HPDE6-E6E7 (cell line): ENCODE measurements around the gene S1PR3.

Source experiments
- DNase-seq: peaks from one replicate; pipeline ENCODE4 v3.0.0; 2011; ENCODE audit warnings: missing footprints; ENCODE audit errors: extremely low spot score

The S1PR3 gene

GRCh38 chr9:89038382-89039103, 47.3 kb downstream of the S1PR3 start:
- DNase-seq, result no peak

GRCh38 chr9:89039104-89039465, 47.8 kb downstream of the S1PR3 start:
- DNase-seq, result no peak

- no peak for DNase-seq
Measured at GRCh38 chr9:89039664-89040063, 48.4 kb downstream of the S1PR3 start.

GRCh38 chr9:89042984-89043383, 51.7 kb downstream of the S1PR3 start:
- no peak for DNase-seq

DNA sequence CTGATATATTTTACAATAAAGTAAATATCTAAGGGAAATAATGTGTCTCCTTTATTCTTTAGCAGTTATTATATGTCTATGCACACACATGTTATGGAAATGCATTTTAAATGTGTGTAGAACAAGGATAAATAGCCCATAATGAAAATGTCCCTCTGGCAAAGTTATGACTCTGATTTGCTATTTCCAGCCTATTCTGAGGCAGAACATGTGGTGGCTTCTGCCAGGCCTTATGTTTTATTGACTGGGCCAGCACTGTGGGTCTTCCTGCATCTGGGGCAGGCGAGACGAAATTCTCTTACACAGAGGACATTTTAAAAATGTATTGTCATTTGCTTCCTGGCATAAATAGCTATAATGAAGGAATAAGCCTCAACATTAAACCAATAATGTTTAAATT, 52.8 kb downstream of the S1PR3 start:
- DNase-seq, result no peak

GRCh38 chr9:89044881-89045280, 53.6 kb downstream of the S1PR3 start:
- DNase-seq, result no peak

DNA sequence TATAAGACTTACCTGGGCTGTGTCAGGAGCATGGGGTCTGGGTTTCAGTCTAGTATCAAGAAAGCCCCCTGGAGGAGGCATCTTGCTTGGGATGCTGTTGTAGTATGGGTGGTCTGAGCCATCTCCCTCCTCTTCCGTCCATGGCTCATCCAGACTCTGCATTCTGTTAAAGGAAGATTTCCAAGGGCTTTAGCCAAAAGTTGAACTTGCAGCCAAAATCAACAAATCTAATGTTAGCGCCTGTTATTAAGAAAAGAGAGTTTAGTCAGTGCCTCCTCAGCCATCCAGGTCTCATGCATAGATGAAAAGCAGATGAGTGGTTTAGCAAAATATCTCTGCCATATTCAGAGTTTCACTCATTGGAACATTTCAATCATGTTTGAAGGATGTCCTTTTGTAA, 55.6 kb downstream of the S1PR3 start:
- DNase-seq, result no peak

- no peak for DNase-seq
Measured at GRCh38 chr9:89047667-89048066, 56.4 kb downstream of the S1PR3 start.

DNA sequence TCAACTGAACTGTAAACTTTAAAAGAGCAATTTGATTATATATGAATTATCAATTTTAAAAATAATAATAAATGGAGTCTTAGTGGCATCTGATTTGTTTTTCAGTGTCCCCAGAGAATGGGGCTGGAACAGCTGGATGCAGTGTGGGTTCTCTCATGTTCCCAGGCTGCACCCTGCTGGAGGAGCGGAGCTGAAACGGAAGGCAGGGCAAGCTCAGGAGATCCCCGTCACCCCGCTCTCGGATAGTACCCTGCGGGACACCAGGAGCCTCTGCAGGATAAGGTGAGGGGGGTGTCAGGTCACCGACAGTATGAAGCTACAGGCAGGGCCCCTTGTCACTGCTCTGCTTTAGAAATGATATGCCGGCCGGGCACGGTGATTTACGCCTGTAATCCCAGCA, 57.3 kb downstream of the S1PR3 start:
- DNase-seq, result no peak

DNA sequence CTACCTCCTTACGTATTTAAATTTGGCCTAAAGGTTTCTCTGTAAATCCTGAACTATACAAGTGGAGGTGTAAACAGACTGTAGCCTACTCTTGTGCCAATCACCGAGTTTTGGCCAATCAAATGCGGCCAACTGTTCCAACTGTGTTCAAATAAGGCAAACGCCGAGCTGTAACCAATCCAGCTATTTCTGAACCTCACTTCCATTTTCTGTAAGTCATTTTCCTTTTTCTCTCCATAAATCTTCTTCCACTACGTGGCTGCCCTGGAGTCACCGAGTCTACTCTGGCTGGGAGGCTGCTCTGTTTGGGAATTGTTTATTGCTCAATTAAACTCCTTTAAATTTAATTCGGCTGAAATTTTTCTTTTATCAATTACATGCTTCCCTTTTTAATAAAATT, 58.4 kb downstream of the S1PR3 start:
- DNase-seq, result no peak

- DNase-seq, result no peak
Measured at GRCh38 chr9:89051421-89052025, 60.3 kb downstream of the S1PR3 start.

GRCh38 chr9:89052470-89053097, 61.3 kb downstream of the S1PR3 start:
- DNase-seq, result no peak

- no peak for DNase-seq
Measured at GRCh38 chr9:89053301-89053700, 62.0 kb downstream of the S1PR3 start.
